ENCODE measurements around the gene NMT2.
"Not testable (repeated sequence)": the region's sequence is repeated elsewhere in the genome, so short reads cannot be mapped to it uniquely, and the experiment has no call there.

Gene NMT2

GRCh38 chr10:15168291-15168785, at the start of gene NMT2:
Gene NMT2, minus strand, starts transcription at chr10:15168693. Its CDS starts 81 bp downstream, at chr10:15168612.
- Mint-ChIP-seq H3K36me3 (no peaks in the 10 kb centered on the region), H3K27ac (peak within 1 kb of the TSS; percentile 90), H3K4me1 (peaks cover 17% of the 10 kb centered on the region), H3K27me3 (no peaks in the 10 kb centered on the region), H3K4me3 (peak within 1 kb of the TSS; percentile 97), H3K9me3 (no peaks in the 10 kb centered on the region)
- ATAC-seq: peak; percentile 94

GRCh38 chr10:15216700-15217099, 48.2 kb upstream of the NMT2 start:
- Mint-ChIP-seq H3K36me3 (no peaks in the 10 kb centered on the region), H3K9me3 (no peaks in the 10 kb centered on the region), H3K4me3 (no peak overlapping the region), H3K27ac (no peak overlapping the region), H3K27me3 (peaks cover 18% of the 10 kb centered on the region), H3K4me1 (no peaks in the 10 kb centered on the region)
- ATAC-seq: no peak

DNA sequence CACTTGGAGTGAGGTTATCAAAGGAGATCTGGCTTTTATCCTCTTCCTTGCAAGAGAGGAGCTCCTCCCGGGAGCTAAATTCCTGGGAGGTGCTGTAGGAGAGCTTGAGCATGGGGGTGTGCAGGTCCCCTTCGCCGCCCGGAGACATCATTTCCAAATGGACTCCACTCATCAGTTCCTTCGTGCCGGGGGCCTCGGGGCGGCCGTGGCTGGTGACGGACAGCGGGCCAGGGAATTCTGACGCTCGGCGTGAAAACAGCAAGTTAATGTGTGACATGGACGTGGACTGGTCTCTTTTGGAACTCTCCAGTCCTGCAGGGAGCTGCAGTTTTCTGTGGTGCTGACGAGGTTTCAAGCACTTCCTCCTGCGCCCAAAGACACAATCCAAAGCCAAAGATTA, 45.7 kb upstream of the NMT2 start:
- no peak for ATAC-seq
- Mint-ChIP-seq H3K4me1 (no peaks in the 10 kb centered on the region), H3K27me3 (peaks cover 18% of the 10 kb centered on the region), H3K27ac (no peak overlapping the region), H3K9me3 (no peaks in the 10 kb centered on the region), H3K4me3 (no peak overlapping the region), H3K36me3 (no peaks in the 10 kb centered on the region)

DNA sequence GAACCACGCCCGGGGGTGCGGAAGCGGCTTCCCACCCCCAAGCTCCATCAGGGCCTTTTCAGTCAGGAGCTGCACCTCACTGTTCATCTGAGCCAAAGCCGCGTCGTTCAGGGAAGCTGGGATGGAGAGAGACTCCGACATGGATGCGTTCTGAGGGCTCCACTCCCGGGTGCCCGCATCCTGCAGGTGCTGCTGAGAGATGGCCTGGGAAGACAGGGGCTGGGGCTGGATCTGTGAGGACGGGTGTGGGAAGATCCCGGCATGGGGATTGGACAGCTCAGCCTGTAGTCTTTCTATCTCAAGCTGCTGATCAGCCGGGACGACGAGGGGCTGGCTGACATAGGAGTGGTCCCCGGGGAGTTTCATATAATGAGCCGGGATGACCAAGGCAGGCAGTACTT, 45.0 kb upstream of the NMT2 start:
- Mint-ChIP-seq H3K4me3 (no peak overlapping the region), H3K36me3 (no peaks in the 10 kb centered on the region), H3K27me3 (peaks cover 18% of the 10 kb centered on the region), H3K27ac (no peak overlapping the region), H3K4me1 (peaks cover 7% of the 10 kb centered on the region), H3K9me3 (no peaks in the 10 kb centered on the region)
- no peak for ATAC-seq

DNA sequence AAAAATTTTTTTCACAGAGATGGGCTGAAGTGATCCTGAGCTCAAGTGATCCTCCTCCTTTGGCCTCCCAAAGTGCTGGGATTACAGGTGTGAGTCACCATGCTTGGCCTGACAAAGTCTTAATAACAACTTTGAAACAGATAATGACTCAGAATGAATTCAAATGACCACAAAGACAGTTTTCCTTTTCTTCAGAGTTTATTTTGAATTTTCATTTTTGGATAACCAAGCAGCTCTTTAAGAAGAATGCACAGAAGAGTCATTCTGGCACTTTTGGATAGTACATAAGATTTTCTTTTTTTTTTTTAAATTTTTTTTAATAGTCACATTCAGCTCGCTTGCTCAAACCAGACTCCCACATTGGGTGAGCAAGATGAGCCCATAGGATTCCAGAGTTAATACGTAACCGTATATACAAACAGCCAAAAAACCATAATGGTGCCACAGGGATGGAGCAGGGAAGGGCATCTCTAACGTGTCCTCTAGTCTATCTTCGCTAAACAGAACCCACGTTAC, 43.0 kb upstream of the NMT2 start:
- no peak overlapping the region for H3K27ac Mint-ChIP-seq
- no peaks in the 10 kb centered on the region for H3K36me3 Mint-ChIP-seq
- peaks cover 12% of the 10 kb centered on the region for H3K4me1 Mint-ChIP-seq
- H3K27me3 Mint-ChIP-seq: peaks cover 18% of the 10 kb centered on the region
- no peak overlapping the region for H3K4me3 Mint-ChIP-seq
- H3K9me3 Mint-ChIP-seq: no peaks in the 10 kb centered on the region
- ATAC-seq: no peak

DNA sequence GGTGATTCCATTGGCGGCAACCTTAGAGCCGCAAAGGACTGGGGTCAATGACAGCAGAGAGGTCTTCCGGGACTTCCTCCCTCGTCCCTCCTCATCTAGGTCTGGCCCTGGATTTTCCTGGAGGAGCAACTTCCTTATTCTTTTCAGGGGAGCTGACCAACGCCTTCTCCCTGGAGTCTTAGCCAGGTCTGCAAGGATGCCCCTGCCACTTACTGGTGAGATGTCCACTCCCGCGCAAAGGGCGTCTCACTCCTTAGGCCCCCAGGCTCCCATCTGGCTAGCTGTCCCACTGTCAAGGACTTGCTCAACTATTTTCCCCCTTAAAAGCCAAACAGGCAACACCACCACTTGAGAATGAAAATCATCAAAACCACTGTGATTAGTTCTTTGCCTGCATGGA, 42.0 kb upstream of the NMT2 start:
- Mint-ChIP-seq H3K4me1 (peaks cover 12% of the 10 kb centered on the region), H3K4me3 (no peak overlapping the region), H3K27ac (no peak overlapping the region), H3K9me3 (no peaks in the 10 kb centered on the region), H3K36me3 (no peaks in the 10 kb centered on the region), H3K27me3 (peaks cover 18% of the 10 kb centered on the region)
- no peak for ATAC-seq

DNA sequence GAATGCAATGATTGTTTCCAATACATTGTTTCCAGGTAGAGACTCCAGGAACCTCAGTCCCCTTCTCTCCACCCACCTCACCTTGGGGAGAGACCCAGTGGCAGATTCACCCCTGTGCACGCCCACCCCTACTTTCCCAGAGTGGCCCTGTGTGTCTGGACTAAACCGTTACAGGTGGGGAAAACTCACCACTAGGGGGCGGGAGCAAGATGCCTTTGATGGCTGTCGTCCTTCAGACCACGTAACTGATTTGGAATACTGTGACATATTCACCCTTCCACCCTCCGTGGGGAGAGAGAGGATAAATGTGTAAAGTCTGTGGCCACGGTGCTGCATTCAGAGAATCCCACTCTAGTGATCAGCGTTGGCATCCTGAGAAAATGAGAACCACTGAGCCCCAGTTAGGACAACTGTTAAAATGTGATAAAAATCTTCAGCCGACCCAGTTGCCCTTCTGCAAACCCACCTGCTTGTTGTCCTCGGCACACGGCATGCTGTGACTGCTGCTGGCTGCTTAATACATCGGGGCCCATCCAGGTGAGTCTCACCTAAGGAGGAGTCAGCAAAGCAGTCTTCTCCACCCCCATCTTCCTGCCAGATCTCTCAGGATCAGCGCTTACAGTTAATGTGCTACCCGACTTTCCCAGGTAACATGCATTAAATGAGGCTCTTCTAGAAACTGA, 41.5 kb upstream of the NMT2 start:
- H3K4me3 Mint-ChIP-seq: no peak overlapping the region
- ATAC-seq: peak; percentile 79
- no peaks in the 10 kb centered on the region for H3K36me3 Mint-ChIP-seq
- peaks cover 18% of the 10 kb centered on the region for H3K27me3 Mint-ChIP-seq
- no peak overlapping the region for H3K27ac Mint-ChIP-seq
- H3K9me3 Mint-ChIP-seq: no peaks in the 10 kb centered on the region
- peaks cover 12% of the 10 kb centered on the region for H3K4me1 Mint-ChIP-seq

DNA sequence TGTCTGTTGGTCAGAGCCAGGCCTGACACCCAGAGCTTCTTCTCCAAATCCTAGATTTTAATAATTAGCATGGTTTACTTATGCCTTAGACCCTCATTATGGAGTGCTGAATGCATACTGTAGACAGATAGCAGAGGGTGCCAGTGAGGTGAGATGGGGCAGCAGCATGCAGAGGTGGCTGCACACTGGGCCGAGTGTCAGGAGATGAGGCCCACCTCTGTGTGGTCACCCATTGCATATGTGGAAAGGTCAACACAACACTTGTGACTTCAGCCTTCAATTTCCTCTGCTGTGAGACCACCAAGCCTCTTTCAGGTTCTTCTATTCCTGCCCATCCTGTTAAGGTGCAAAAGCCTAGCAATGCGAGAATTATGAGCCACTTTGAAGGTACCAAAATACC, 39.7 kb upstream of the NMT2 start:
- Mint-ChIP-seq H3K36me3 (no peaks in the 10 kb centered on the region), H3K27me3 (peaks cover 4% of the 10 kb centered on the region), H3K4me3 (no peak overlapping the region), H3K9me3 (no peaks in the 10 kb centered on the region), H3K27ac (peak overlapping the region; percentile 60), H3K4me1 (peaks cover 12% of the 10 kb centered on the region)
- ATAC-seq: no peak

DNA sequence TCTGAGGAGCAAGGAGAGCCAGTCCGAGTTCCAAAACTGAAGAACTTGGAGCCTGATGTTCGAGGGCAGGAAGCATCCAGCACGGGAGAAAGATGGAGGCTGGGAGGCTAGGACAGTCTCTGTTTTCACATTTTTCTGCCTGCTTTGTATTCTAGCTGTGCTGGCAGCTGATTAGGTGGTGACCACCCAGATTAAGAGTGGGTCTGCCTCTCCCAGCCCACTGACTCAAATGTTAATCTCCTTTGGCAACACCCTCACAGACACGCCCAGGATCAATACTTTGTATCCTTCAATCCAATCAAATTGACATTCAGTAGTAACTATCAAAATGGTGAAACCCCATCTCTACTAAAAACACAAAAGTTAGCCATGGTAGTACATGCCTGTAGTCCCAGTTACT, 38.9 kb upstream of the NMT2 start:
- peaks cover 12% of the 10 kb centered on the region for H3K4me1 Mint-ChIP-seq
- H3K9me3 Mint-ChIP-seq, H3K27me3 Mint-ChIP-seq, H3K36me3 Mint-ChIP-seq, ATAC-seq, H3K27ac Mint-ChIP-seq, H3K4me3 Mint-ChIP-seq: not testable (repeated sequence)

- H3K27ac Mint-ChIP-seq: no peak overlapping the region
- peaks cover 8% of the 10 kb centered on the region for H3K27me3 Mint-ChIP-seq
- H3K36me3 Mint-ChIP-seq: no peaks in the 10 kb centered on the region
- no peaks in the 10 kb centered on the region for H3K4me1 Mint-ChIP-seq
- no peaks in the 10 kb centered on the region for H3K9me3 Mint-ChIP-seq
- H3K4me3 Mint-ChIP-seq: no peak overlapping the region
- no peak for ATAC-seq
Observed at GRCh38 chr10:15202639-15203038, 34.1 kb upstream of the NMT2 start.

- H3K36me3 Mint-ChIP-seq, H3K4me1 Mint-ChIP-seq: not testable (repeated sequence)
Observed at GRCh38 chr10:15202301-15202621, 33.8 kb upstream of the NMT2 start.

GRCh38 chr10:15201589-15202300, 33.3 kb upstream of the NMT2 start:
- Mint-ChIP-seq H3K4me1 (no peaks in the 10 kb centered on the region), H3K36me3 (no peaks in the 10 kb centered on the region), H3K27ac (no peak overlapping the region), H3K27me3 (peaks cover 10% of the 10 kb centered on the region), H3K9me3 (no peaks in the 10 kb centered on the region), H3K4me3 (no peak overlapping the region)
- ATAC-seq: no peak

More at GRCh38 chr10:15202301-15202621, 33.8 kb upstream of the NMT2 start:
- not testable (repeated sequence) for H3K9me3 Mint-ChIP-seq, H3K27me3 Mint-ChIP-seq, H3K4me3 Mint-ChIP-seq, ATAC-seq, H3K27ac Mint-ChIP-seq

DNA sequence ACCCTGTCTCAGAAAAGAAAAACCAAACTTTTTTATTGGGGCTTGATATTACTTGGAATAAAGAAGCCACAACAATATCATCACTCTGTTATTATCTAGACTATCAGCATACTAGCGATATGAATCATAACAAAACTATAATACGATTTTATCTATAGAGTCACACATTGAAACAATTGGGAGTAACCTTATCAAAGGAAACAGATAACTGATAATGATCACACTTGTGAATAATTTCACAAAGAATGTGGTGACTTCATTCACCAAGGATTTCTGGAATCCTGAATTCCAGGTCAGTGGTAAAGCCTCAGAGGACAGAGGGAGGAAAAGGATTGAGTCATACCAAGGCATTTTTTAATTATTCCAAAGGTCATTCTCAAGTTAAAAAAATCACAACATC, 32.1 kb upstream of the NMT2 start:
- no peak overlapping the region for H3K27ac Mint-ChIP-seq

GRCh38 chr10:15197911-15198310, 29.4 kb upstream of the NMT2 start:
- no peak for ATAC-seq
- Mint-ChIP-seq H3K27me3 (peaks cover 19% of the 10 kb centered on the region), H3K27ac (no peak overlapping the region), H3K36me3 (no peaks in the 10 kb centered on the region), H3K4me3 (no peak overlapping the region), H3K4me1 (peaks cover 7% of the 10 kb centered on the region), H3K9me3 (no peaks in the 10 kb centered on the region)

More for the DNA sequence above, 32.1 kb upstream of the NMT2 start:
- Mint-ChIP-seq H3K4me1 (peaks cover 7% of the 10 kb centered on the region), H3K36me3 (no peaks in the 10 kb centered on the region), H3K27me3 (peaks cover 19% of the 10 kb centered on the region), H3K4me3 (no peak overlapping the region), H3K9me3 (no peaks in the 10 kb centered on the region)
- ATAC-seq: no peak

DNA sequence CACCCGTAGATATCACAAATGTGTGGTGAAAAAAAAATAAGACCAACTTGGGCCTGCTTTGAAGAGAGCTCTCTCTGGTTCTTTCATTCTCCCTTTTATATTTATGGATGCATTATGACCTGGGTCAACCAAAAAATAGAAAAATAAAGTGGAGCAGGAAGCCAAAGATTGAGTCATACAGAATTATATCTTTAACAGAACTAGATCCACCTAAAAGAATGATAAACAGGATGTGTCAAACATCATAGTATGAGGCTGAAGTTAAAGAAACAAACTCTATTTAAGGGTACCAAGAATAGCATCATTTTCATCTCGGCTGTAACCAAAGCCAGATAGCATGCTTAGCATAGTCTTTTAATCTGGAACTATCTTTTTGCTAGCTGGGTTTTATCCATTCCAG, 28.8 kb upstream of the NMT2 start:
- ATAC-seq: no peak
- Mint-ChIP-seq H3K4me3 (no peak overlapping the region), H3K9me3 (no peaks in the 10 kb centered on the region), H3K27ac (no peak overlapping the region), H3K4me1 (peaks cover 7% of the 10 kb centered on the region), H3K27me3 (peaks cover 19% of the 10 kb centered on the region), H3K36me3 (no peaks in the 10 kb centered on the region)
